ENCODE data around the gene NACC2. TPM values are rescaled to one million over a fixed set of nuclear protein-coding genes. Genes with fewer than 3 reads are reported as not detected.
A peak's percentile ranks its signal among the peaks of the same experiment; 100 is the strongest.

The NACC2 gene
- polyA plus RNA-seq, 4 donors, result 6.9 to 9.9 (median 9.6) TPM

GRCh38 chr9:136016572-136017288 is 78.4 kb downstream of the NACC2 start:
- no peak for DNase-seq (ENCODE audit: low read depth in 4 of 4, low spot score in 2 of 4)

GRCh38 chr9:136015656-136016571 is 79.2 kb downstream of the NACC2 start:
- no peak for DNase-seq (ENCODE audit: low read depth in 4 of 4, low spot score in 2 of 4)

DNA sequence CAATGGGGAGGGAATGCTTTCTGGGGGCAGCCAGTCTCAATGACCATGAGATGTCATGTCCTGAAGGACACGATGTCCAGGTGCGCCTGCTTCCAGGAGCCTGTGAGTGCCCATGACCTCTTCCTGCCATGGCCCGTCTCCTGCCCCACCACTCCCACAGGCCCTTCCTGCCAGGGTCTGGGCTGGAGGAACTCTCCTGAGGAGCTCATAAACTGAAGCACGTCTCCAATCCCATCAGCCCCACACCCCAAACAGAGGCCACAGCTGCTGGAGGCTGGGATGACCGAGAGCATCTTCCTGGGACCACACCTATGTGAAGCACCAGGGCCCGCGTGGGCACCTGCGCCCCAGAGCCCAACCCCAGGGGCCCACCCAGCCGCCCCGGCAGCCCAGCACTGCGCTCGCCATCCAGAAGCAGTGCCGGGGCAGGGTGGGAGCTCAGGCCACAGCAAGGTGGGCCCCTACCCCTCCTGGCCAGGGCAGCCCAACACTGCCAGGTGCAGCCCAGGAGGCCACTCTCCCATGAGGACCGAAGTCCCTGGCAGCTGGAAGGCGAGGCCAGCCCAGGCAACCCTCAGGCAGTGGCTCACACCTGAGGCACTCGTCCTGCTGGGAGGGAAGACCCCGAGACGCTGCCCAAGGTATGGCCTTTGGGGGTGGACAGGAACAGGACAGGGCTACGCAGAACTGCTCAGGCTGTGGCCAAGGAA is 80.0 kb downstream of the NACC2 start:
- DNase-seq (ENCODE audit: low read depth in 4 of 4, low spot score in 2 of 4), result no peak

DNA sequence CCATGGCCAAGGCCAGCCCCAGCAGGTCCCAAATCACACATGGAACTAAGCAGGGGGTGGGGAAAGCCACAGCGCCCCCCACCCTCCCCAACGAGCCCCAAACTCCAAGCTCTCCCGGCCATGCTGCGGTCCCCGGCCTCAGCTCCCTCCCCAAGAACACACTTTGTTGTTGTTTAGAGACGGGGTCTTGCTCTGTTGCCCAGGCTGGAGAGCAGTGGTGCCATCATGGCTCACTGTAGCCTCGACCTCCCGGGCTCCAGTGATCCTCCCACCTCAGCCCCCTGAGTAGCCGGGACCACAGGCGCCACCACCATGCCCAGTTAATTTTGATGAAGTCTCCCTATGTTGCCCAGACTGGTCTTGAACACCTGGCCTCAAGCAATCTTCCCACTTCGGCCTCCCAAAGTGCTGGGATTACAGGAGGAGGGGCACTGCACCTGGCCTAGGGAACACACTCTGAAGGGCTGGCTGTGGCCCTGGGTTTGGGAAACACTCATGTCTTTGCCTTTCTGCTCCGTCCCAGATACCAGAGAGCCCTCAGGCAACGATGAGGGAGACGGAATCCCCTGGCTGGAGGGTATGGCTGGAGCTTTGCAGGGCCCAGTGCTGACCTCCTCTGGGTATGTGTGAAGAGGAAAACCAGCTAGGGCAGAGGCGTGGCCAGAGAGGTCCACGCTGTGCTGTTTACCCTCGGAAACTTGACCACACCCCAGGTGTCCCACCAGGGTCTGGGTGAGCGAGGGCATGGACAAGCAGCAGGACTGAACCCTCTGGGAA is 80.8 kb downstream of the NACC2 start:
- no peak for DNase-seq (ENCODE audit: low read depth in 4 of 4, low spot score in 2 of 4)

GRCh38 chr9:136013524-136014034 is 81.5 kb downstream of the NACC2 start:
- no peak for DNase-seq (ENCODE audit: low read depth in 4 of 4, low spot score in 2 of 4)

GRCh38 chr9:136013116-136013515 is 82.0 kb downstream of the NACC2 start:
- DNase-seq (ENCODE audit: low read depth in 4 of 4, low spot score in 2 of 4), result no peak

- DNase-seq (ENCODE audit: low read depth in 4 of 4, low spot score in 2 of 4), result no peak
Observed at GRCh38 chr9:136012651-136013050, 82.4 kb downstream of the NACC2 start.

GRCh38 chr9:136011703-136012496 is 83.2 kb downstream of the NACC2 start:
- DNase-seq (ENCODE audit: low read depth in 4 of 4, low spot score in 2 of 4), result peak in 3 of 4 donors; percentile 41 to 64 (median 58)

GRCh38 chr9:136011376-136011702 is 83.8 kb downstream of the NACC2 start:
- DNase-seq (ENCODE audit: low read depth in 4 of 4, low spot score in 2 of 4), result no peak

DNA sequence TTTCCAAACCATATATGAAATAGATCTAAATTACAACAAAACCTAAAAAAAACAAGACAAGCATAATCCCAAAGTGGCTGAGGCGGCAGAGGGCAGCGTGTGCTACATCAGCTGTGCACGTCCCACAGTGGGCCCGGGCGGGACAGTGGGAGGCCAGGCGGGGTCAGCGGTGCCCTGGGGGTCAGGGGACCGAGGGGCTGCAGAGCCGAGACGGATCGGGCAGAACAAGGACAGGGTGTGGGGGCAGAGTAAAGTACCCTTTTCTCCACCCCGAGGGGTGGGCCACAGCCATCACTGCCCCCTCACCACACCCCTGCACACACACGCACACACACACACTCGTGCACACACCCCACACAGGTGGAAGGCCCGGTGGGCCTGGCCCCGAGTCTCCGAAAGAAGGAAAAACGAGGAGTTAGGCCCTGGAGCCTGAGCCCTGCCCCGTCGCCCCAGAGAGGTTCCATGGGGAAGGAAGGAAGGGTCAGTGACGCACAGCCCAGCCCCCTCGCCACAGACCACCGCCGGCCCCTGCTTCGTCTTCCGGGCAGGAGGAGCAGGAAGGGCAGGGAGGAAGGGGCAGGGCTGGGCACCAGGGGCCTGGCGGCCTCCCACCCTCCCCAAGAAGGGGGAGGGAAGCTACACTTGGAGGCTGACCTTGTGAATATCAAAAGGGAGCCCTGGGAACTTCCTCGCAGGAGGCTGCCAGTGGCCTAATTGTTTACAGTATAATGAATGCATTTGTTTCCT is 84.3 kb downstream of the NACC2 start:
- no peak for DNase-seq (ENCODE audit: low read depth in 4 of 4, low spot score in 2 of 4)

- DNase-seq (ENCODE audit: low read depth in 4 of 4, low spot score in 2 of 4), result no peak
Observed at GRCh38 chr9:136010176-136010575, 84.9 kb downstream of the NACC2 start.

GRCh38 chr9:136009516-136009915 is 85.6 kb downstream of the NACC2 start:
- no peak for DNase-seq (ENCODE audit: low read depth in 4 of 4, low spot score in 2 of 4)

- DNase-seq (ENCODE audit: low read depth in 4 of 4, low spot score in 2 of 4), result no peak
Observed at GRCh38 chr9:136008693-136008997, 86.4 kb downstream of the NACC2 start.

GRCh38 chr9:136007934-136008692 is 87.0 kb downstream of the NACC2 start:
- DNase-seq (ENCODE audit: low read depth in 4 of 4, low spot score in 2 of 4), result no peak

GRCh38 chr9:136007276-136007933 is 87.7 kb downstream of the NACC2 start:
- DNase-seq (ENCODE audit: low read depth in 4 of 4, low spot score in 2 of 4), result no peak

DNA sequence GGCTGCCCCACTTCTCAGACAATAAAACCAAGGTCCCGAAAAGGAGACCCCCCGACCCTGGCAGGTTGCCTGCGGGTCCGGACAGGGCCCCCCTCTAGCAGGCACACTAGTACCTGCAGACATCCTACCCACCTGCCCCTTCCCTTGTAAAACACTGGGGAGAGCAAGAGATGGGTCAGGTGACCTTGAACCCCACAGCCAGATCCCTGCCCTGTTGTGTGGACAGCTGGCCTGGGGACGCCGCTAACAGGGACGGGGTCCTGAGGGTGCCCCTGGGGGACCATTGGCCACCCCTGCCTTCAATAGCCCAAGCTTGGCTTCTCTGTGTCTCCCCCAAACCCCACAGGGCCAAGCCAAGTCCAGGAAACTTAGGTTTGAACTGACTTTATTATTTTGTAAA is 88.9 kb downstream of the NACC2 start:
- no peak for DNase-seq (ENCODE audit: low read depth in 4 of 4, low spot score in 2 of 4)

GRCh38 chr9:136004712-136005111 is 90.4 kb downstream of the NACC2 start:
- no peak for DNase-seq (ENCODE audit: low read depth in 4 of 4, low spot score in 2 of 4)

- no peak for DNase-seq (ENCODE audit: low read depth in 4 of 4, low spot score in 2 of 4)
Observed at GRCh38 chr9:136004219-136004618, 90.9 kb downstream of the NACC2 start.
